ENCODE data around the gene SLC48A1. TPM values are rescaled to one million over a fixed set of nuclear protein-coding genes. Genes with fewer than 3 reads are reported as not detected.

Gene SLC48A1
- polyA plus RNA-seq, 3 donors = 9.4 to 19.6 (median 15.8) TPM

- Histone ChIP-seq H3K79me2 (ENCODE audit: insufficient read depth, low read length) (no peaks in the 10 kb centered on the region), H3K9me3 (replicated peaks in 1 of 2; ENCODE audit: control insufficient read depth in 1 of 2, insufficient read depth in 1 of 2, low read length in 2 of 2) (no peaks in the 10 kb centered on the region), H3K4me2 (replicated peaks; ENCODE audit: extremely low read depth, low read length, poor library complexity, severe bottlenecking) (no peak overlapping the region), H3K27ac (ENCODE audit: low read depth in 1 of 2, low read length in 2 of 2) (no peak overlapping the region), H3K36me3 (replicated peaks in 1 of 2; ENCODE audit: control insufficient read depth in 1 of 2, insufficient read depth in 2 of 2, low read length in 2 of 2) (no peaks in the 10 kb centered on the region), H3K9ac (ENCODE audit: insufficient read depth, low read length, poor library complexity, severe bottlenecking) (no peak overlapping the region), H4K20me1 (ENCODE audit: insufficient read depth, low read length) (no peaks in the 10 kb centered on the region), H3K4me3 (replicated peaks in 1 of 3; ENCODE audit: low read depth in 2 of 3, low read length in 3 of 3) (no peak overlapping the region), H2AFZ (ENCODE audit: insufficient read depth, low read depth, low read length, poor library complexity, severe bottlenecking) (no peak overlapping the region), H3K27me3 (ENCODE audit: control insufficient read depth in 2 of 2, insufficient read depth in 2 of 2, low read length in 2 of 2) (no peaks in the 10 kb centered on the region), H3K4me1 (ENCODE audit: control insufficient read depth in 1 of 2, insufficient read depth in 2 of 2, low read length in 2 of 2) (peaks cover 8 to 18% of the 10 kb centered on the region in 2 donors)
- Mint-ChIP-seq H3K9me3 (peaks cover 0 to 1% (median 0%) of the 10 kb centered on the region in 7 donors), H3K27ac (no peak overlapping the region), H3K36me3 (no peaks in the 10 kb centered on the region), H3K4me1 (peaks cover 27% of the 10 kb centered on the region), H3K4me3 (no peak overlapping the region), H3K27me3 (ENCODE audit: low read depth in 3 of 3) (peaks cover 5 to 18% (median 10%) of the 10 kb centered on the region in 3 donors)
- peak; percentile 59 to 66 (median 59) for DNase-seq
- intact Hi-C loops (cut with micrococcal nuclease) = no loop called here
- WGBS (ENCODE audit: insufficient coverage) = 76% methylated on average over 7 of the region's 10 CpGs
- TF ChIP-seq CTCF (IDR thresholded peaks at IDR 0.05) = no peak
Measured at GRCh38 chr12:47750229-47750798, 22.7 kb upstream of the SLC48A1 start.

GRCh38 chr12:47750916-47751470 is 22.0 kb upstream of the SLC48A1 start:
- Mint-ChIP-seq H3K36me3 (no peaks in the 10 kb centered on the region), H3K4me3 (no peak overlapping the region), H3K9me3 (no peaks in the 10 kb centered on the region), H3K27ac (peak overlapping the region in 1 of 7 donors; percentile 74), H3K27me3 (ENCODE audit: low read depth in 3 of 3) (peaks cover 5 to 13% (median 9%) of the 10 kb centered on the region in 3 donors), H3K4me1 (peaks cover 32% of the 10 kb centered on the region)
- no peaks in the 10 kb centered on the region for H4K20me1 ChIP-seq (ENCODE audit: insufficient read depth, low read length)
- H3K9me3 ChIP-seq (replicated peaks in 1 of 2; ENCODE audit: control insufficient read depth in 1 of 2, insufficient read depth in 1 of 2, low read length in 2 of 2) = no peaks in the 10 kb centered on the region
- intact Hi-C loops (cut with micrococcal nuclease) = no loop called here
- no peak overlapping the region for H2AFZ ChIP-seq (ENCODE audit: insufficient read depth, low read depth, low read length, poor library complexity, severe bottlenecking)
- H3K27me3 ChIP-seq (ENCODE audit: control insufficient read depth in 2 of 2, insufficient read depth in 2 of 2, low read length in 2 of 2) = no peaks in the 10 kb centered on the region
- H3K27ac ChIP-seq (ENCODE audit: low read depth in 1 of 2, low read length in 2 of 2) = no peak overlapping the region
- no peak overlapping the region for H3K4me2 ChIP-seq (replicated peaks; ENCODE audit: extremely low read depth, low read length, poor library complexity, severe bottlenecking)
- no peak overlapping the region for H3K4me3 ChIP-seq (replicated peaks in 1 of 3; ENCODE audit: low read depth in 2 of 3, low read length in 3 of 3)
- 93% methylated on average over 8 of the region's 19 CpGs for WGBS (ENCODE audit: insufficient coverage)
- no peak for DNase-seq
- H3K36me3 ChIP-seq (replicated peaks in 1 of 2; ENCODE audit: control insufficient read depth in 1 of 2, insufficient read depth in 2 of 2, low read length in 2 of 2) = no peaks in the 10 kb centered on the region
- H3K9ac ChIP-seq (ENCODE audit: insufficient read depth, low read length, poor library complexity, severe bottlenecking) = no peak overlapping the region
- H3K4me1 ChIP-seq (ENCODE audit: control insufficient read depth in 1 of 2, insufficient read depth in 2 of 2, low read length in 2 of 2) = peaks cover 8 to 25% of the 10 kb centered on the region in 2 donors
- H3K79me2 ChIP-seq (ENCODE audit: insufficient read depth, low read length) = no peaks in the 10 kb centered on the region
- TF ChIP-seq CTCF (IDR thresholded peaks at IDR 0.05) = no peak

All from CD14-positive monocyte (primary cell).